Transverse colon (tissue), 4 donors: Measurements from ENCODE around the gene MPIG6B. TPM values are rescaled to one million over a fixed set of nuclear protein-coding genes. Genes with fewer than 3 reads are reported as not detected.
A peak's percentile ranks its signal among the peaks of the same experiment; 100 is the strongest.

Experiments
- DNase-seq: peaks from one replicate; pipeline ENCODE4 v3.0.0-alpha.2; 2019
- H3K27ac ChIP-seq, 4 donors: fragments of 200-600 bp; sonication (generic); 2 replicates each; pipeline ENCODE4 v1.5.1; 2016 to 2018; ENCODE audit warnings: inconsistent platforms in 4 of 4
- H3K27me3 ChIP-seq: fragments of 200-600 bp; sonication (generic); 2 replicates; pipeline ENCODE4 v1.5.1; 2017; ENCODE audit warnings: inconsistent platforms
- H3K36me3 ChIP-seq, 4 donors: fragments of 200-600 bp; sonication (generic); 2 replicates each; pipeline ENCODE4 v1.5.1; 2017 to 2019; ENCODE audit warnings: inconsistent platforms in 4 of 4
- H3K4me1 ChIP-seq, 4 donors: fragments of 200-600 bp; sonication (generic); 2 replicates each; pipeline ENCODE4 v1.5.1; 2017 to 2020; ENCODE audit warnings: inconsistent platforms in 4 of 4
- H3K4me3 ChIP-seq, 4 donors: fragments of 200-600 bp; sonication (generic); 1 replicate in 1 of 4; 2 replicates in 3 of 4; pipeline versions ENCODE4 v1.5.1 to v1.6.1; 2017 to 2019; ENCODE audit warnings: inconsistent platforms in 4 of 4
- H3K9me3 ChIP-seq, 2 donors: fragments of 200-600 bp; sonication (generic); 2 replicates each; pipeline ENCODE4 v1.5.1; 2017 to 2019; ENCODE audit warnings: inconsistent platforms in 2 of 2
- EP300 ChIP-seq: sonication (generic); formaldehyde crosslinking; IDR thresholded peaks from one replicate; pipeline ENCODE4 v1.6.1; 2017; ENCODE audit warnings: antibody characterized with exemption, low read depth
- POLR2A ChIP-seq: fragments of 450-650 bp; IDR thresholded peaks from one replicate; pipeline ENCODE4 v1.6.1; 2016; ENCODE audit warnings: antibody characterized with exemption, mild to moderate bottlenecking, moderate library complexity
- POLR2AphosphoS5 ChIP-seq, 3 donors: sonication (generic); formaldehyde crosslinking; IDR thresholded peaks; one replicate each; pipeline ENCODE4 v1.6.1; 2016; ENCODE audit warnings: antibody characterized with exemption in 3 of 3
- WGBS, 2 donors: methylation state at CpG; one replicate each; pipeline ENCODE4 v1.1.5; 2018; ENCODE audit warnings: low coverage in 1 of 2; 5-methylcytosine and 5-hydroxymethylcytosine counted together
- in situ Hi-C, 4 donors: fragments of 200-750 bp; cut with MboI; loops; one replicate each; pipeline versions ENCODE4 v1.15.0 to v1.15.1; 2017; ENCODE audit warnings: low sequenced_read_pairs in 3 of 4, low pct_ligation_motif_present in 1 of 4, low pct_unique_long_range_greater_than_20kb in 1 of 4
- intact Hi-C: fragments of 100-400 bp; cut with DNase I; formaldehyde crosslinking; loops from one replicate; pipeline ENCODE4 v1.15.1; 2023; ENCODE audit warnings: low total_unique reads
- total RNA-seq, 4 donors: library from RNA; depleted of rRNA; stranded (reverse); fragments of >200 nt; gene quantifications; one replicate each; pipeline ENCODE4 v1.1.0, GENCODE V29; 2016
- TF ChIP-seq, protein P1 (sequence below), 5 experiments: fragments of 200-600 bp in 3 of 5; fragments of 450-650 bp in 2 of 5; sonication (generic) in 3 of 5; IDR thresholded peaks; 1 replicate in 2 of 5; 2 replicates in 3 of 5; pipeline ENCODE4 v1.5.1; 2016 to 2017; ENCODE audit warnings: antibody characterized with exemption in 5 of 5, inconsistent platforms in 3 of 5, mild to moderate bottlenecking in 2 of 5, moderate library complexity in 1 of 5

MPIG6B gene
- total RNA-seq, 4 donors from 2014 or later, result 0.16 TPM; not detected in 3

DNA sequence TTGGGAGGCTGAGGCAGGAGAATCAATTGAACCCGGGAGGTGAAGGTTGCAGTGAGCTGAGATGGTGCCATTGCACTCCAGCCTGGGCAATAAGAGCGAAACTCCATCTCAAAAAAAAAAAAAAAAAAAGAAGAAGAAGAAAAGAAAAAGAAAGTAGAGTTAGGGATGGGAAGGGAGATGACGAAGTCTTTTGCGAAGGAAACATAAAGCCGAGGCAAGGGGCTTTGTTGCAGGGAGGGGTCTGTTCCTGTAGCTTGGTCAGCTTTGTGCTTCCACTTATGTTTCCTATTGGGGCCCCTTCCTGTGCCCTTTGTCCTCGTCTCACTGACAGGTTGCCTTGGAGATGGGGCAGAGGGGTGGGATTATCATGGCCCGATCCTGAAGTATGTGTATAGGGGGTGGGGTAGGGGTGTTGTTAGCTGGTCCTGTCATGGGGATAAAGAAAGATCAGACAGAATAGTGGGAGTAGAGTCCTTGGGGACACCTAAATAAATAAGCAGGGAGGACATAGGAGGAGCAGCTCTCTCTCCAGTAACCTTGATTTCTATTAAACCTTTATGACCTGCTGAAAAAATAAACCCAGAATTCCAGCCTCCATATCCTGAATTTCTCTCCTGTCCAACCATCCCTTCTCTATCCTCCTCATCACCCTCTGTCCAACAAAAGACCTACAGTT is 14.3 kb downstream of the MPIG6B start:
- H3K36me3 ChIP-seq, result peaks cover 0 to 15% (median 5%) of the 10 kb centered on the region in 4 donors
- peak overlapping the region; percentile 96 to 99 (median 98) for H3K27ac ChIP-seq
- peak overlapping the region in 2 of 4 donors; percentile 56 to 77 for H3K4me3 ChIP-seq
- intact Hi-C loops (no loop called here), in situ Hi-C loops (loop anchor here in 1 of 4 donors (10.0 kb wide), 1 partner anchor 87 kb away; the partner anchor contains the start of gene HSPA1B)
- TF ChIP-seq, protein P1, sequence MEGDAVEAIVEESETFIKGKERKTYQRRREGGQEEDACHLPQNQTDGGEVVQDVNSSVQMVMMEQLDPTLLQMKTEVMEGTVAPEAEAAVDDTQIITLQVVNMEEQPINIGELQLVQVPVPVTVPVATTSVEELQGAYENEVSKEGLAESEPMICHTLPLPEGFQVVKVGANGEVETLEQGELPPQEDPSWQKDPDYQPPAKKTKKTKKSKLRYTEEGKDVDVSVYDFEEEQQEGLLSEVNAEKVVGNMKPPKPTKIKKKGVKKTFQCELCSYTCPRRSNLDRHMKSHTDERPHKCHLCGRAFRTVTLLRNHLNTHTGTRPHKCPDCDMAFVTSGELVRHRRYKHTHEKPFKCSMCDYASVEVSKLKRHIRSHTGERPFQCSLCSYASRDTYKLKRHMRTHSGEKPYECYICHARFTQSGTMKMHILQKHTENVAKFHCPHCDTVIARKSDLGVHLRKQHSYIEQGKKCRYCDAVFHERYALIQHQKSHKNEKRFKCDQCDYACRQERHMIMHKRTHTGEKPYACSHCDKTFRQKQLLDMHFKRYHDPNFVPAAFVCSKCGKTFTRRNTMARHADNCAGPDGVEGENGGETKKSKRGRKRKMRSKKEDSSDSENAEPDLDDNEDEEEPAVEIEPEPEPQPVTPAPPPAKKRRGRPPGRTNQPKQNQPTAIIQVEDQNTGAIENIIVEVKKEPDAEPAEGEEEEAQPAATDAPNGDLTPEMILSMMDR (IDR thresholded peaks at IDR 0.05), result no peak
- TF ChIP-seq POLR2A (no peak), POLR2AphosphoS5 (IDR thresholded peaks at IDR 0.05) (no peak), EP300 (no peak)
- H3K9me3 ChIP-seq, result no peaks in the 10 kb centered on the region
- peaks cover 23 to 64% (median 55%) of the 10 kb centered on the region in 4 donors for H3K4me1 ChIP-seq
- DNase-seq, result peak; percentile 52
- H3K27me3 ChIP-seq, result no peaks in the 10 kb centered on the region
- WGBS, 2 donors, result 10 to 30% methylated on average over 4 to 7 of the region's 7 CpGs

DNA sequence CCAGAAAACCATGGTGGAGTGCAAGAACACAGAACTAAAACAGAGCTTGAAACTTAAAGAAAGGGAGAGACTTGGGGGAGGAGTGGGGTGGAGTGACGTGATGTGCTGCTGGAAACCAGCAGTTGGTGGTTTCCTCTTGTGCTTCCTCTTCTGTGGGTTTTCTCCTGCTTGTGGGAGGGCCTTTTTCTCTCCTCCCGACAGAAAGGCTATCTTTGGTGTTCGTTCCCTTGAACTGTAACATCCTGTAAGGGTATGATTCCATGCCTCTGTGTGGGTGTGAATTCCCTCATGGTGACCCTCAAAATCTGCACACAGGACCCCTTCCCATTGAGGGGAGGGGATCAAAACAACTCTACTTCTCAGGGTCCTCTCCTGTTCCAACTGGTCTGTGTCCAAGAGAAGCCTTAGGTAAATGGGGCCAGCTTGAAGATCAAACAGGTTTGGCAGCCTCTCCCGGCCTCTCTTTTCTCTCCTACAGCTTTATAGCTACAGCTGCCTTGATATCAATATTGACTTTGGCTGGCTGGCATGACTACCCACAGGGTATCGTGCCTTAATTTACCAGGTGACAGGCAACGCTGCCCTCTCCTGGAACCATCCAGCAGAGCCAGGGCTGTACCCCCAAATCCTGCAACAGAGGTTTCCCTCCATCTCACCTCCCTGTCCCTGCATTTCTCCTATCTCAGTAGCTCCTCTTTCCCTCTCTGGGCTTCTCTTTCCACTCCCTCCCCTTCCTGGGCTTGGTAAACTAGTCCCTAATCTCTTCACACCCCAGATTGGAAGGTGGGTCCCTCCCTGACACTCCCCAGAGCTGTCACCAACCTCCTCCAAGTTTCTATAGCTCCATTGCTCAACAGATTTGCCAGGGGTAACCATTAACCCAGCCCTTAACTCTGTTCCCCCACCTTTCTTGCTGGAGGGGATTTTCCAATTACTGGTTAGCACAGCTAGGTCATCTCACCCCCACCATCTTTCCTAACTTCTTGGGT is 15.1 kb downstream of the MPIG6B start:
- WGBS, 2 donors, result 0 to 17% methylated on average over 1 to 6 of the region's 6 CpGs
- Histone ChIP-seq H3K27ac (peak overlapping the region; percentile 96 to 99 (median 98)), H3K9me3 (no peaks in the 10 kb centered on the region), H3K4me1 (peaks cover 23 to 60% (median 52%) of the 10 kb centered on the region in 4 donors), H3K27me3 (no peaks in the 10 kb centered on the region), H3K36me3 (peaks cover 0 to 7% (median under 1%) of the 10 kb centered on the region in 4 donors), H3K4me3 (peak overlapping the region in 2 of 4 donors; percentile 4 to 7)
- in situ Hi-C loops, result loop anchor here in 1 of 4 donors (10.0 kb wide), 1 partner anchor 87 kb away; the partner anchor contains the start of gene HSPA1B
- DNase-seq, result peak; percentile 84
- peak; percentile 36 for TF ChIP-seq EP300
- TF ChIP-seq, protein P1 (IDR thresholded peaks at IDR 0.05), result peak in 3 of 5 experiments; percentile 10 to 44 (median 11)
- TF ChIP-seq POLR2A, result peak; percentile 64
- peak; percentile 15 to 67 (median 60) for TF ChIP-seq POLR2AphosphoS5 (IDR thresholded peaks at IDR 0.05)
- intact Hi-C loops, result no loop called here

DNA sequence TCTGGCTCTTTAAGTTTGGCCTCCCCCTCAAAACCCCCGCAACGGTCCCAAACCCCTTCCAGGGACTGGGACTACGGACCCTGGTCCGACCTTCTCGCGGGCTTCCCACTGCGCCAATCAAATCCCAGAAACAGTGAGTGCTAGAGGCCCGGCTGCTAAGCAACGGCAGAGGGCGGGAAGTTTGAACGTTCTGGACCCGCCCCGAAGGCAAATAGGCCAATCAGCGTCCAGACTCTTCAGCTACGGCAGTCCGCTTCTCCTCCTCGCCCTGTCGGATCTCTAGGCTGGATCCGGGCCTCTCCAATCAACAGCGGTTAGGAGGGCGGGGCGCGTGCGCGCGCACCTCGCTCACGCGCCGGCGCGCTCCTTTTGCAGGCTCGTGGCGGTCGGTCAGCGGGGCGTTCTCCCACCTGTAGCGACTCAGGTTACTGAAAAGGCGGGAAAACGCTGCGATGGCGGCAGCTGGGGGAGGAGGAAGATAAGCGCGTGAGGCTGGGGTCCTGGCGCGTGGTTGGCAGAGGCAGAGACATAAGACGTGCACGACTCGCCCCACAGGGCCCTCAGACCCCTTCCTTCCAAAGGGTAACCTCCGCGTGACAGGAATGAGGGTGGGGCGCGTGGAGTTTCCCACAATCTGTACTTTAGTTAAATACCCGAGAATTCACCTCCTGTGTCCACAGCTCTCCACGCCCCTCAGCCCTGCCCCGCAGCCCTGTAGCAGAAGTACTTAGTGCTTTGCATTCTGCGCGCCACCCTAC is 16.6 kb downstream of the MPIG6B start, which contains the start of gene MSH5:
MSH5 (plus strand) TSS at position 367 of the 758 bp plus-strand sequence. CDS start 462 bp downstream, outside the sequence.
- 0% methylated on average over 58 of the region's 58 CpGs; no CpG with 5 or more reads in 1 of the 2 donors for whole genome bisulfite sequencing, 2 donors
- Histone ChIP-seq H3K4me3 (peak within 1 kb of the TSS; percentile 58 to 73 (median 68)), H3K27ac (peak within 1 kb of the TSS; percentile 96 to 99 (median 98)), H3K27me3 (no peaks in the 10 kb centered on the region), H3K4me1 (peaks cover 13 to 44% (median 37%) of the 10 kb centered on the region in 4 donors), H3K9me3 (no peaks in the 10 kb centered on the region), H3K36me3 (no peaks in the 10 kb centered on the region)
- intact Hi-C loops, result no loop called here
- peak; percentile 79 for TF ChIP-seq POLR2A
- TF ChIP-seq EP300, result no peak
- TF ChIP-seq POLR2AphosphoS5 (IDR thresholded peaks at IDR 0.05), result peak; percentile 76 to 92 (median 85)
- TF ChIP-seq, protein P1 (IDR thresholded peaks at IDR 0.05), result no peak
- in situ Hi-C loops, result loop anchor here in 1 of 4 donors (10.0 kb wide), 1 partner anchor 85 kb away; the partner anchor contains the start of gene HSPA1B
- peak; percentile 99 for DNase-seq
